HG02678 (cell line): ENCODE data around the gene NDUFAF3.
"Not testable (repeated sequence)": the region's sequence is repeated elsewhere in the genome, so short reads cannot be mapped to it uniquely, and the experiment has no call there.

Source experiments
- ATAC-seq: cut with Tn5 transposase; IDR thresholded peaks from one replicate; pipeline ENCODE4 v1.9.1; 2021; ENCODE audit warnings: mild to moderate bottlenecking, moderate library complexity; ENCODE audit not compliant: unreplicated experiment

The NDUFAF3 gene

GRCh38 chr3:48999085-48999858 is 22.6 kb upstream of the NDUFAF3 start:
- no peak for ATAC-seq

GRCh38 chr3:49001155-49001554 is 20.8 kb upstream of the NDUFAF3 start:
- ATAC-seq = no peak

- no peak for ATAC-seq
Measured at GRCh38 chr3:49004352-49005302, 17.3 kb upstream of the NDUFAF3 start.

GRCh38 chr3:49005303-49005680 is 16.6 kb upstream of the NDUFAF3 start:
- ATAC-seq = no peak

- ATAC-seq = no peak
Measured at GRCh38 chr3:49005998-49006397, 15.9 kb upstream of the NDUFAF3 start.

- ATAC-seq = peak; percentile 1
Measured at GRCh38 chr3:49006408-49007067, 15.4 kb upstream of the NDUFAF3 start.

- ATAC-seq = peak; percentile 89
Measured at GRCh38 chr3:49007068-49007770, 14.7 kb upstream of the NDUFAF3 start, which contains the start of gene WDR6. Gene WDR6, plus strand, starts transcription at chr3:49007391. Its CDS starts 41 bp downstream, at chr3:49007432.

- peak; percentile 37 for ATAC-seq
Measured at GRCh38 chr3:49007771-49008528, 14.0 kb upstream of the NDUFAF3 start.

- not testable (repeated sequence) for ATAC-seq
Measured at GRCh38 chr3:49008627-49009026, 13.3 kb upstream of the NDUFAF3 start.

GRCh38 chr3:49009396-49009795 is 12.5 kb upstream of the NDUFAF3 start:
- ATAC-seq = no peak

GRCh38 chr3:49012441-49013017 is 9.4 kb upstream of the NDUFAF3 start:
- no peak for ATAC-seq

GRCh38 chr3:49013113-49013737 is 8.7 kb upstream of the NDUFAF3 start:
- no peak for ATAC-seq

- no peak for ATAC-seq
Measured at GRCh38 chr3:49013738-49014660, 7.9 kb upstream of the NDUFAF3 start.

GRCh38 chr3:49015072-49015471 is 6.8 kb upstream of the NDUFAF3 start:
- no peak for ATAC-seq

GRCh38 chr3:49015765-49016164 is 6.2 kb upstream of the NDUFAF3 start:
- ATAC-seq = no peak

- no peak for ATAC-seq
Measured at GRCh38 chr3:49016414-49017228, 5.3 kb upstream of the NDUFAF3 start.
